Bronchial epithelial cell (primary cell): ENCODE results near the gene RHBDD1. TPM values are rescaled to one million over a fixed set of nuclear protein-coding genes. Genes with fewer than 3 reads are reported as not detected.

Experiments
- DNase-seq: peaks from one replicate; pipeline ENCODE4 v3.0.0-alpha.2; 2010; ENCODE audit warnings: low read depth
- FAIRE-seq: peaks from 2 replicates; lab custom pipeline; 2011; peaks lifted over from hg19 to GRCh38; lab: Jason Lieb, UNC
- H3K27me3 ChIP-seq: 2 replicates; pipeline ENCODE4 v1.5.1; 2011; ENCODE audit warnings: low read length; ENCODE audit not compliant: control insufficient read depth, insufficient read depth
- H3K36me3 ChIP-seq: 2 replicates; pipeline ENCODE4 v1.5.1; 2011; ENCODE audit warnings: low read length; ENCODE audit not compliant: control insufficient read depth, insufficient read depth
- H3K4me3 ChIP-seq: 2 replicates; pipeline ENCODE4 v1.5.1; 2011; ENCODE audit warnings: mild to moderate bottlenecking, low read depth, low read length, control low read depth
- CTCF ChIP-seq: IDR thresholded peaks from 2 replicates; pipeline ENCODE4 v1.5.1; 2011; ENCODE audit warnings: mild to moderate bottlenecking, moderate library complexity, low read length, control low read depth, inconsistent platforms; ENCODE audit not compliant: insufficient read depth, severe bottlenecking
- total RNA-seq: library from RNA; depleted of rRNA; stranded (reverse); fragments of >200 nt; gene quantifications from 2 replicates; pipeline ENCODE4 v1.2.1, GENCODE V29; 2014

RHBDD1 gene
- total RNA-seq, 1 donor from 2014 or later = 29.7 TPM

GRCh38 chr2:227030789-227031188 is 194.9 kb downstream of the RHBDD1 start:
- Histone ChIP-seq H3K4me3 (no peak overlapping the region), H3K27me3 (no peaks in the 10 kb centered on the region), H3K36me3 (no peaks in the 10 kb centered on the region)
- FAIRE-seq (no peak), DNase-seq (no peak)
- TF ChIP-seq CTCF = no peak

DNA sequence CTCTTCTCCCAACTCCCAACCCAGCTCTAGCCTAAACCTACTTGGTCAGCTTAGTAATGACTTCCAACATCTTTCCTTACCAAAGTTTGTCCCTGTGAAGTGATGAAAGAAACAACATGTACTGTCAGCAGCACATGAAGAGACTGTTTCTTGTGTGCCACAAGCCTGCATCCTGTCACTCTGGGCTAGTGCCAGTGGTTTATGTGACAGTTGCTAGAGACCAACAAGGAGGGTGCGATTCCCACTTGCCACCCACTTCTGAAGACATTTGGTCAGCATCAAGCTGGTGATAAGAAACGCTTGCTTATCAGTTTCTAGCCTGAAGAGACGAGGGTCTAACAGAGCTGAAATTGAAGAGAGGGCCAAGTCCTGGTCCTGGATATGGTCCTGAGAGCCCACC is 195.5 kb downstream of the RHBDD1 start:
- no peak for DNase-seq

GRCh38 chr2:227033471-227034148 is 197.8 kb downstream of the RHBDD1 start:
- H3K36me3 ChIP-seq = no peaks in the 10 kb centered on the region
- TF ChIP-seq CTCF = peak; percentile 83
- FAIRE-seq (no peak), DNase-seq (peak; percentile 12)
- no peaks in the 10 kb centered on the region for H3K27me3 ChIP-seq
- H3K4me3 ChIP-seq = no peak overlapping the region

More for the DNA sequence above, 195.5 kb downstream of the RHBDD1 start:
- Histone ChIP-seq H3K4me3 (no peak overlapping the region), H3K36me3 (no peaks in the 10 kb centered on the region), H3K27me3 (no peaks in the 10 kb centered on the region)
- no peak for FAIRE-seq
- no peak for TF ChIP-seq CTCF

DNA sequence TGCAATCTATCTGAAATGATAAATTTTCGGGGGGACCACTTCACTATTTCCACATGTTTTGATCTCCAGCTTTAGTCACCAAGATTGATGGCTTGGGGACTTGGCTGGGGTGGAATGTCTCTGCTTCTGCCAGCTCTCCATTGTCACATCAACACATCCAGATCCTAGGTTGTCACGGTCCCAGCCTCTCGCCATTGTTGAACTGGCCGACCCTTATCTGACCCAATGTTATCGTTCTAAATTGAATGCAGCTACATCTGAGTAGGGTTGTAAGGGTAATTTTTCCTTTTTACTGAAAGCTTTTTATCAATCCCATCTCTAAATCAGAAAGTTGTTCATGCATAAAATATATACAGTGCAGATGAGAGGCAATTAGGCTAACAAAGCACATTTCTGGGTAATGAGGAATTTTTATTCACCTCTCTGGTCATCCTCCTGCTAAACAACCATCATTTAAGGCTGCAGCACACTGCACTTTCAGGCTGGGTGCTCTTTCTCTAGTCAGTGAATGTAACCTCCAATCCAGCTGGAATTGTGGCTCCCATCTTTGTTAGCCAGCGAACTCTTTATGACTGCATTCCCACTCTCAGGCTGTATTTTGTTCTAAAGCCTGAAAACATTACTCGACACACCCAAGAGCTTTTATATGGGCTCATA is 200.0 kb downstream of the RHBDD1 start:
- FAIRE-seq = no peak
- Histone ChIP-seq H3K4me3 (no peak overlapping the region), H3K36me3 (no peaks in the 10 kb centered on the region), H3K27me3 (no peaks in the 10 kb centered on the region)
- no peak for DNase-seq
- no peak for TF ChIP-seq CTCF

DNA sequence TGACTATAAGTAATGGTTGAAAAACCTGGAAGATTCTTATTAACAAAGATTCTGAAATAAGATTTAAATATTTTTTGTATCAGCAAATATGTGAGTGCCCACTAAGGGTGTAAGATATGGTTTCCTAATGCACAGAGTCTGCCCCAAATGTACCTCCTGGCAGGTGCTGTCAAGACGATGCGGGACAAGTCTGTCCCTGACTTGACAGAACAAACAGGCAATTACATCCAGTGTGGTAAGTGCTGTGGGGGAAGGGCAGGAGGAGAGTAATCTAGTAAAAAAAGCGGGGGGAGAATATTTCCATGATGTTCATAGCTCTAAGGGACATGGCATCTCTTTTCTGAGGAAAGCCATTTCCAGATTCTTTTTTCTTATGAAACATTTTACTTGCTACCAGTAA is 200.7 kb downstream of the RHBDD1 start:
- Histone ChIP-seq H3K4me3 (no peak overlapping the region), H3K27me3 (no peaks in the 10 kb centered on the region), H3K36me3 (no peaks in the 10 kb centered on the region)
- DNase-seq (no peak), FAIRE-seq (no peak)
- no peak for TF ChIP-seq CTCF
